Mesodermal cell (in vitro differentiated cells): ENCODE results near the gene PAQR9.

ENCODE experiments used
- H3K27ac ChIP-seq: 2 replicates; pipeline ENCODE4 v1.7.0; 2013; ENCODE audit warnings: mild to moderate bottlenecking, low read depth, low read length, moderate library complexity; ENCODE audit not compliant: severe bottlenecking
- H3K36me3 ChIP-seq: 2 replicates; pipeline ENCODE4 v1.7.1; 2013; ENCODE audit warnings: mild to moderate bottlenecking, low read length, moderate library complexity; ENCODE audit not compliant: control insufficient read depth, insufficient read depth
- H3K4me1 ChIP-seq: one replicate; pipeline ENCODE4 v1.7.1; 2013; ENCODE audit warnings: mild to moderate bottlenecking, low read length; ENCODE audit not compliant: insufficient read depth, control insufficient read depth, poor library complexity, severe bottlenecking
- H3K4me3 ChIP-seq: 2 replicates; pipeline ENCODE4 v1.7.0; 2013; ENCODE audit warnings: low read length, control low read depth, mild to moderate bottlenecking; ENCODE audit not compliant: insufficient read depth, poor library complexity, severe bottlenecking; ENCODE audit errors: extremely low read depth
- H3K9me3 ChIP-seq: 2 replicates; pipeline ENCODE4 v1.7.1; 2013; ENCODE audit warnings: mild to moderate bottlenecking, low read length, moderate library complexity; ENCODE audit not compliant: control insufficient read depth
- WGBS, 2 experiments: methylation state at CpG; one replicate each; pipeline ENCODE4 v1.1.5; 2013; ENCODE audit warnings: missing lambda C conversion rate in 2 of 2; ENCODE audit not compliant: insufficient coverage in 2 of 2; 5-methylcytosine and 5-hydroxymethylcytosine counted together

PAQR9 gene

GRCh38 chr3:142935963-142936362 is 27.5 kb downstream of the PAQR9 start:
- Histone ChIP-seq H3K27ac (no peak overlapping the region), H3K9me3 (no peaks in the 10 kb centered on the region), H3K4me3 (no peak overlapping the region), H3K4me1 (no peaks in the 10 kb centered on the region), H3K36me3 (no peaks in the 10 kb centered on the region)
- 95% methylated on average over 2 of the region's 5 CpGs; no CpG with 5 or more reads in 1 of the 2 experiments for WGBS, 2 experiments

GRCh38 chr3:142934887-142935269 is 28.6 kb downstream of the PAQR9 start:
- Histone ChIP-seq H3K36me3 (no peaks in the 10 kb centered on the region), H3K4me3 (no peak overlapping the region), H3K27ac (no peak overlapping the region), H3K4me1 (no peaks in the 10 kb centered on the region), H3K9me3 (no peaks in the 10 kb centered on the region)
- 88 to 100% methylated on average over 2 to 3 of the region's 3 CpGs for WGBS, 2 experiments

- no peaks in the 10 kb centered on the region for H3K9me3 ChIP-seq
- no peak overlapping the region for H3K27ac ChIP-seq
- no peaks in the 10 kb centered on the region for H3K4me1 ChIP-seq
- H3K36me3 ChIP-seq: no peaks in the 10 kb centered on the region
- WGBS, 2 experiments: 58 to 85% methylated on average over 2 of the region's 7 CpGs
- H3K4me3 ChIP-seq: no peak overlapping the region
Observed at GRCh38 chr3:142934128-142934886, 29.2 kb downstream of the PAQR9 start.

- no peak overlapping the region for H3K27ac ChIP-seq
- H3K36me3 ChIP-seq: no peaks in the 10 kb centered on the region
- no peaks in the 10 kb centered on the region for H3K9me3 ChIP-seq
- no peak overlapping the region for H3K4me3 ChIP-seq
- 55 to 79% methylated on average over 5 to 6 of the region's 6 CpGs for whole genome bisulfite sequencing, 2 experiments
- H3K4me1 ChIP-seq: no peaks in the 10 kb centered on the region
Observed at GRCh38 chr3:142931222-142931621, 32.3 kb downstream of the PAQR9 start.

- Histone ChIP-seq H3K4me3 (no peak overlapping the region), H3K9me3 (no peaks in the 10 kb centered on the region), H3K36me3 (no peaks in the 10 kb centered on the region), H3K27ac (no peak overlapping the region), H3K4me1 (no peaks in the 10 kb centered on the region)
- 60 to 93% methylated on average over 1 to 2 of the region's 3 CpGs for WGBS, 2 experiments
Observed at GRCh38 chr3:142930463-142930862, 33.0 kb downstream of the PAQR9 start.

GRCh38 chr3:142929890-142930289 is 33.6 kb downstream of the PAQR9 start:
- no peaks in the 10 kb centered on the region for H3K4me1 ChIP-seq
- H3K27ac ChIP-seq: no peak overlapping the region
- H3K4me3 ChIP-seq: no peak overlapping the region
- H3K9me3 ChIP-seq: no peaks in the 10 kb centered on the region
- H3K36me3 ChIP-seq: no peaks in the 10 kb centered on the region
- WGBS, 2 experiments: no CpG with 5 or more reads among the region's 3 CpGs

- 20 to 29% methylated on average over 1 of the region's 3 CpGs for WGBS, 2 experiments
- H3K4me1 ChIP-seq: no peaks in the 10 kb centered on the region
- no peak overlapping the region for H3K4me3 ChIP-seq
- H3K36me3 ChIP-seq: no peaks in the 10 kb centered on the region
- H3K9me3 ChIP-seq: no peaks in the 10 kb centered on the region
- H3K27ac ChIP-seq: no peak overlapping the region
Observed at GRCh38 chr3:142929109-142929508, 34.4 kb downstream of the PAQR9 start.

- 92 to 93% methylated on average over 2 to 3 of the region's 3 CpGs for whole genome bisulfite sequencing, 2 experiments
- H3K4me1 ChIP-seq: no peaks in the 10 kb centered on the region
- H3K9me3 ChIP-seq: no peaks in the 10 kb centered on the region
- no peaks in the 10 kb centered on the region for H3K36me3 ChIP-seq
- no peak overlapping the region for H3K4me3 ChIP-seq
- no peak overlapping the region for H3K27ac ChIP-seq
Observed at GRCh38 chr3:142926368-142926944, 37.0 kb downstream of the PAQR9 start.

GRCh38 chr3:142925140-142925539 is 38.3 kb downstream of the PAQR9 start:
- no peaks in the 10 kb centered on the region for H3K9me3 ChIP-seq
- no peak overlapping the region for H3K27ac ChIP-seq
- H3K36me3 ChIP-seq: no peaks in the 10 kb centered on the region
- H3K4me1 ChIP-seq: no peaks in the 10 kb centered on the region
- H3K4me3 ChIP-seq: no peak overlapping the region

GRCh38 chr3:142923694-142924093 is 39.8 kb downstream of the PAQR9 start:
- H3K4me3 ChIP-seq: no peak overlapping the region
- H3K27ac ChIP-seq: no peak overlapping the region
- H3K36me3 ChIP-seq: no peaks in the 10 kb centered on the region
- no peaks in the 10 kb centered on the region for H3K4me1 ChIP-seq
- H3K9me3 ChIP-seq: no peaks in the 10 kb centered on the region

- WGBS, 2 experiments: 100% methylated on average over 2 of the region's 2 CpGs
- H3K4me3 ChIP-seq: no peak overlapping the region
- no peaks in the 10 kb centered on the region for H3K4me1 ChIP-seq
- no peaks in the 10 kb centered on the region for H3K9me3 ChIP-seq
- H3K27ac ChIP-seq: no peak overlapping the region
- no peaks in the 10 kb centered on the region for H3K36me3 ChIP-seq
Observed at GRCh38 chr3:142916605-142917004, 46.9 kb downstream of the PAQR9 start.
